Temporal lobe (tissue), 1 donor: ENCODE measurements around the gene PQBP1. TPM values are rescaled to one million over a fixed set of nuclear protein-coding genes. Genes with fewer than 3 reads are reported as not detected.

Experiments
- total RNA-seq: library from RNA; depleted of rRNA; stranded (reverse); fragments of >200 nt; gene quantifications from one replicate; pipeline ENCODE4 v1.2.3, GENCODE V29; 2014

PQBP1 gene
- total RNA-seq, 1 donor from 2014 or later, result 31.2 TPM

Other genes starting within 250 kb of the PQBP1 start
- gene WAS, start 214.1 kb upstream of the PQBP1 start, total RNA-seq, result 0.74 TPM
- gene SUV39H1, start 201.2 kb upstream of the PQBP1 start, total RNA-seq, result 1.7 TPM
- not detected for gene GLOD5, start 136.2 kb upstream of the PQBP1 start, total RNA-seq
- gene GATA1, start 111.3 kb upstream of the PQBP1 start, total RNA-seq, result not detected
- gene HDAC6, start 95.9 kb upstream of the PQBP1 start, total RNA-seq, result 77.0 TPM
- gene ERAS, start 71.4 kb upstream of the PQBP1 start, total RNA-seq, result not detected
- 79.4 TPM for gene PCSK1N, start 62.3 kb upstream of the PQBP1 start, total RNA-seq
- 17.9 TPM for gene TIMM17B, start 162 bp upstream of the PQBP1 start, total RNA-seq
- 7.1 TPM for gene SLC35A2, start 13.7 kb downstream of the PQBP1 start, total RNA-seq
- gene PIM2, start 21.1 kb downstream of the PQBP1 start, total RNA-seq, result 7.1 TPM
- gene OTUD5, start 59.7 kb downstream of the PQBP1 start, total RNA-seq, result 21.9 TPM
- gene KCND1, start 73.9 kb downstream of the PQBP1 start, total RNA-seq, result 0.49 TPM
- gene GRIPAP1, start 104.3 kb downstream of the PQBP1 start, total RNA-seq, result 27.8 TPM
- gene TFE3, start 145.4 kb downstream of the PQBP1 start, total RNA-seq, result 8.9 TPM
- gene CCDC120, start 161.1 kb downstream of the PQBP1 start, total RNA-seq, result 3.0 TPM
- gene PRAF2, start 176.1 kb downstream of the PQBP1 start, total RNA-seq, result 3.7 TPM
- gene WDR45, start 182.0 kb downstream of the PQBP1 start, total RNA-seq, result 16.0 TPM
- gene GPKOW, start 225.8 kb downstream of the PQBP1 start, total RNA-seq, result 15.7 TPM